ENCODE measurements around the gene GPR183.

GPR183 gene, protein sequence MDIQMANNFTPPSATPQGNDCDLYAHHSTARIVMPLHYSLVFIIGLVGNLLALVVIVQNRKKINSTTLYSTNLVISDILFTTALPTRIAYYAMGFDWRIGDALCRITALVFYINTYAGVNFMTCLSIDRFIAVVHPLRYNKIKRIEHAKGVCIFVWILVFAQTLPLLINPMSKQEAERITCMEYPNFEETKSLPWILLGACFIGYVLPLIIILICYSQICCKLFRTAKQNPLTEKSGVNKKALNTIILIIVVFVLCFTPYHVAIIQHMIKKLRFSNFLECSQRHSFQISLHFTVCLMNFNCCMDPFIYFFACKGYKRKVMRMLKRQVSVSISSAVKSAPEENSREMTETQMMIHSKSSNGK

DNA sequence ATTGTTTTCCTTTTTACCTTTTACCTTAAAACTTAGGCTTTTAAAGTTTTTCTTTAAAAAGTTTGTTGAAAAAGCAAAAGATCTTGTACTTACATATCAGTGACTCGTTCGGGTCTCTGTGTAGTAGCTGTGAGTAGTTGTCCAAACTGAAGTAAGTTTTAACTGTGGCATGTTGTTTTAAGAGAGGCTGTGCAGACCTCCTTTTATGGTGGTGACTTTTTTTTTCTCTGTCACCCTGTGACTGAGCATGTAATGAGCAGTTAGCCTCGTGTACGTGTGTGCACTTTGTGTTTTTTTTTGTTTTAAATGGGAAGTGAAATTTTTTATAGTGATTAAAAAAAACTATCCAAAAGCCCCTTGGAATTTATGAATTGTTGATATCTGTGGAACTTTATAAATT is at the start of gene GPR183:
Gene GPR183 (minus strand): TSS at position 153 of the 400 bp plus-strand sequence. CDS start 11,254 bp downstream, outside the sequence.
- no peak for DNase-seq

DNA sequence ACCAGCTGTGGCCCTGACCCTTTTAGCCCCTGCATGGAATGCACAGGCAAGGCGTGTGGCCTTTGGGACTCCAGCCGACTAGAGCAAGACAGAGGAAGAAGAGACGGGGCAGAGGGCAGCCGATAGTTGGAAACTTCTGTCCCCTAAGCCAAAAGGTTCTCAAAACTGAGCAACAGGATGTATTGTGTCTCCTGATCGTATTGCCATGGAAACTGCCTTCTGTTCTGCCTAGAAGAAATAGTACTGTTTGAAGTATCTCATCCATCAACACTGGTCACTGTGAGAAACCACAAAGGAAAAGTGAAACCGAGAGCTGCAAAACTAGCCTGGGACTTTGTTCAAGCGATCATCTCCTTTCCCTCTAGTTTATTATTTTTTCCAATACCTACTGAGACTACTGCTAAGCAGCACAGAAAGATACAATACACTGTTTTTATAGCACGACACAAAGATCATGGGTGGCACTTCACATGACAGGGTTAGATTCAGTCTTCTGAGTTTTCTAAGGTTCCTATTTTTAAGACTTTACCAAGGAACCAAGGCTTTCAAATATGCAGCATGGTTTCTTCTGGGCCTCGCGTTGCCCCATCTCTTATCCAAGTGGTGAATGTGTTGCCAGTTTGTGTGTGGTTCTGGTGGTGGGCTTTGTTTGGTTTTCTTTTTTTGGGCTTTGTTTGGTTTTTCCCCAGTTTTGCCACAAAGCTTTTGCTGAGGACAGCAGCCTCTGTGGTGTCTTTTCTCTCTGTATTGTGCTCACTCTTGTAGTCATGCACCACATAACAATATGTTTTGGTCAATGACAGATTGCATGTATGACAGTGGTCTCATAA is 49.3 kb upstream of the GPR183 start:
- DNase-seq, result no peak

DNA sequence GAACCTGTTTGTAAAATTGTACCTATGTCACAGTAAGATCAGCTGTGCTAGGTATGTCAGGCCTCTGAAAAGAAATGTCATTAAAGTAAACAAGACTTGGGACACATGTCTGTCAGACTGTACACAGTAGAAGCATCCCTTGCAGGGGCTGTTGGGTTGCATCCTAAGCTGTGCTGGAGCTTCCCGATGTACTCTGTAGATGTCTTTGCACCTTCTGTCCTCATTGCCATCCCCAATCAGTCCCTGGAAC is 48.7 kb upstream of the GPR183 start:
- no peak for DNase-seq

DNA sequence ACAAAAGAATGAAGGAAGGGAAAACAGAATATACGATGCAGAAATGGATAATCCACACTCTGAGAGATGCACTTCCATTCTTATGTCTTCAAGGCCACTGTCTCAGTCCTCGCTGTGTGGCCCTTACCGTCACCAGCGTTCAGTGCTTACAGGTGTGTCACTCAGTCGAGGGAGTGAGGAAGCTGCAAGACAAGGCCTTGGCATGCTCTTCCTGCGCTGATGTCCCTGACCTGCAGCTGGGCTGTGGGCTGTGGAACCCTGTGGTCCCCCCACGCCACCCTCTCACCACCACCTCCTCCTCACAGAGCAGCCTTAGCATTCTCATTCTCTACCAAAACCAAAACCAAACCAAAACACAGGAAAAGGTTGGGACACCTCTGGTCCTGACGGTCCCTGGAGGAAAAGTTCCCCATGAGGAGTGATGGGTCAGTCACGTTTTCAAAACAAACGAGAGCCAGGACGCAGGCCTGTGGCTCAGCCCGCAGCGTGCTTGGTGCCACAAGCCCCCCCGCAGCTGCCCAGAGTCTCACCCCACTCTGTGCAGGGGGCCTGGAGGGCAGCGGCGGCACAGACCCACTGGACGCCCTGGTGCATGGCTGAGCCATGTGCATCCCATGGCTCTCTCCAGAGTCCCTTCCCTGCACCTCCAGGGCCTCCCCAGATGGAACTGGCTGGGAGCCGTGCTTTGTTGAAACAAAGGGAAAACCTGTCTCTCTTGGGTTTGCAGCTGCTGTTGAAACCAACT is 48.2 kb upstream of the GPR183 start:
- DNase-seq, result no peak

DNA sequence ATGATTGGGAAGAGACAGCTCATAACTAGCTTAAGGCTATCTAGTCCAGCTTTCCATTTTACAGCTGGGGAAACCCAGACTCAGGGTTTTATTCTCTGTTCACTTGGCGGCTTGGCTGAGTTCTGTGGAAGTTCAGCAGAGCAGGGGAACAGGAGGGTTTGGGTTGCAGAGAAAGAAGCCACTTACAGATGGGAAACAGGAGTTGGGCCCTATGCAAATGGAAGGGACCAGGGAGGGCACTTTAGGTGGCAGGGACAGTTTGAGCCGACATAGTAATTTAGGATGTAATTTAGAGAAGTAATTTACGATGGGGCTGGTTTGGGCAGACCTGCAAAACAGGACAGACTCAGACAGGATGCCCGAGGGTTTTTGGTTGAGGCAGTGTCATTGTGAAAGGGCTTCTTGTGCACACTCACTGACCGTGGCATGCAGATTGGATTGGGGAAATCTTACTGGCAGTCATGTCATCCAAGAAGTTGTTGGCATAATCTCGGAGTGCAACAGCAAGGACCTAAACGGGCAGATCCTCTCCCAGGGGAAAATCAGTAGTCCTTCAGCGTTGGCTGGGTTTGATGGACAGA is 47.3 kb upstream of the GPR183 start:
- DNase-seq, result no peak

DNA sequence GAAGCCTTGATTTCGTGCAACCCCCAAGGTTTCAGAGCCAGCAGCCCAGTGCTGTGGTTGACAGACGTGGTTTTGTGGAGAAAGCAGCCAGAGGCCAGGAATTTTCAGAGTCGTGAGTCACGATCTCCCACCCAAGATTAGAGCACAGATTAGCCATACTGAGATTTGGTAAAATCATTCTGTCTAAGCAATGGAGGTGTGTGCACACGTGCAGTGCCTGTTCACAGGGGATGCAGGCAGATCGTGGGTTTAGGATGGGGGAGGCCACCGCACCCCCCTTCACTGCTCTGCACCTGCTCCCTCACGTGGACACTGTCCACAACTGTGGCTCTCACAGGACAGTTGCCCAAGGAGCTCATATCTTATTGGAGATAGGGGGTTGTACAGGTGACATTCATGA is 46.6 kb upstream of the GPR183 start:
- no peak for DNase-seq

DNA sequence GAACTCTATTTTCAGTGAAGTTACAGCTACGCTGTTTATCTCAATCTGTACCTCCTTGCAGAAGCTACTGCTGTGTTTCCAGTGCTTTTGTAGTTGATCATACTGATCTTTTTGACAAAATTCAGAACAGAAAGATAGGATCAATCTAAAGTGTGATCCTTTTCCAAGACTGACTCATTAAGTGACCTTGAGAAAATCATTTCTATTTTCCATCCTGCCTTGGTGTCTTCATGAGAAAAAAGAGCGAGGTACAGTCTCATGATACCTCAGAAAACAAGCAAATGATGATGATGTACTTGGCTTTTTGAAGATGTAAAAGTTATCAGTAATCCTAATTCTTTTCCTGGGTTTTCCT is 46.0 kb upstream of the GPR183 start:
- DNase-seq, result no peak

DNA sequence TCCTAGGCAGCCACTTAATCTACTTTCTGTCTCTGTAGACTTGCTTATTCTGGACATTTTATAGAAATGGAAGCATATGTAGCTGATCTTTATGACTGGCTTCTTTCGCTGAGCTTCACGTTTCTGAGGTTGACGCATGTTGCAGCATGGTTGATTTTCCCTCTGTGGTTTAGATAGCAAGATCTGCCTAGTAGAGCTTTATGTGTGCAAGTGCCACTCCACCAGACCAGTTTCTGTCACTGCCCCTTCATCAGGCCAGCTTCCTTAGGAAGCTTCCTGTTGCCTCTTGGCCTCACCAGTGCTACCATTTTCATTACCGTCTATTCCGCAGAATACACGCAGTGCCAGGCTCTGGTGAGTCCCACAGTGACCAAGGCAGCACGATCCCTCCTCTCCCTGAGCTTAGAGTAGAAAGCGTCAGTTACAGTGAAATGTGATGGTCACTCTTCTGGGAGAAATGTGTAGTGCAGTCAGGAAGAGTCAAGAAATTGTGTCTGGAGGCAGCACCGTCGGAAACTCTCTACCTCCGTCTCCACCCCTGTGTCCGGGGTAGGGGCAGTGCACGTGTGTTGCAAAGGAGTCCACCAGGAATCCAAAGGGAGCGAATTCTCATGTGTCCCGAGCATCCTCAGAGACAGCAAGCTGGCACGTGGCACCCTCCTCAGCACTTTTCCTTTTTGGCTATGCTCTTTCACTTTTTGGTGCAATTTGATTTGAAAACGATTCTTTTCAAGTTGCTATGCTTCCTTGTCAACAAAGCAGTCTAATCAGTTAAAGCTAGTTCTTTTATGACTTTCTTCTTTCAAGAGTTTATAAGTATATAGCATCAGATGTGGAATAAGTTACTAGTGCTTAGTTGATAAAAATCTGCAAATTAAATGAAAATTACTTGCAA is 45.4 kb upstream of the GPR183 start:
- DNase-seq, result no peak

DNA sequence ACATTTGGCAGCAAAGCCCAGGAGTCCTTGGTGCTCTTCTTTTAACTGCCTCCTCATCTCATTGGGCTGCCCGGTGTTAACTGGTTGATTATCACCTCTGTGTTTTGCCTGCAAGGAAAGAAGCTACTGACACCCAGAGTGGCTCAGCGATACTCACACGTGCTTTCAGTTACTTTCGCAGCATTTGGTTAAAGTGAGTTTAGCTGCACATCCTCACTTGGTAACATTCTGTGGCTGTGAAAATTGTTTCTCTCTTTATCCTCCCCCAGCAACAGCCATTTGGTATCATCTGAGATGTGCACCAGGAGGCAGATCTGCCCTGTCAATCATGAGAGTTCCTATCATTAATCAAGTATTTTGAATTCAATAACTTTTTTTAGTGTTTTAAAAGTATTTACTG is 44.6 kb upstream of the GPR183 start:
- no peak for DNase-seq

DNA sequence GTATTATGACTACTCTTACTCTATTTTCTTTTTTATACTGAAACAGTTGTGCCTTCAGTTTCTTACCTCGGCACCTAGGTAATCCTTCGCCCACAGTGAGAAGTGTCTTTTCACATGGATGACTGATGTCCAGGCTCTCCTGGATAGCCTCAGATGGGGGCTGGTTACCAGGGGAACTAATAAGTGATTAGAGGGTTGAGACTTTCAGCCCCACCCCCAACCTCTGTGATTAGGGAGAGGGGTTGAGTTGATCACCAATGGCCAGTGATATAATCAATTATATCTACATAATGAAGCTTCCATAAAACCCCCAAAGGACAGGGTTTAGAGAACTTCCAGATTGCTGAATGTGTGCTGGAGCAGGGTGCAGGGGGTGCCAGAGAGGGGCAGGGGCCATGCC is 43.0 kb upstream of the GPR183 start:
- no peak for DNase-seq

DNA sequence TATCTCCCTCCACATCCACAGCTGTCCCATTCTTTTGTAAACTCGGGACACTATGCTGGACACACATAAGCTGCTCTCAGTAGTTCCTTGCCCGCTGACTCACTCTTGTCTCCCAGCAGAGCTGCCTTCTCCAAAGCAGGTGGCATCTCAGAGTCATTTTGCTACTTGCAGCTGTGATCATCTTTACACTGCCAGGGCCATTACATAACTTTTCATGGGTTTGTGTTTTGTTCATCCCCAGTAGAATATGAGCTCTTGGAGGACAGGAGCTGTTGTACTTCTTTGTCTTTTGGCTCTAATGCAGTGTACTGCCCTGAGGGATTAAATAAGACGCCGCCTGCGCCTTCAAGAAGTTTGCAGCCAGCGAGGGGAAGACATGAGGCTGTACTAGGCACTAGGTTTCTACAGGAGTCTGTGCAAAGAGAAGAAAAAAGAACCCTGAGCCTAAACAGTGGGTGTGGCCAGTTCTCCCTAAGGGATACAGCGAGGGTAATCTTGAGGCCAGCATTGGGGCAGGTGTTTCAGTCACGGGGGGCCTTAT is 40.8 kb upstream of the GPR183 start:
- no peak for DNase-seq

DNA sequence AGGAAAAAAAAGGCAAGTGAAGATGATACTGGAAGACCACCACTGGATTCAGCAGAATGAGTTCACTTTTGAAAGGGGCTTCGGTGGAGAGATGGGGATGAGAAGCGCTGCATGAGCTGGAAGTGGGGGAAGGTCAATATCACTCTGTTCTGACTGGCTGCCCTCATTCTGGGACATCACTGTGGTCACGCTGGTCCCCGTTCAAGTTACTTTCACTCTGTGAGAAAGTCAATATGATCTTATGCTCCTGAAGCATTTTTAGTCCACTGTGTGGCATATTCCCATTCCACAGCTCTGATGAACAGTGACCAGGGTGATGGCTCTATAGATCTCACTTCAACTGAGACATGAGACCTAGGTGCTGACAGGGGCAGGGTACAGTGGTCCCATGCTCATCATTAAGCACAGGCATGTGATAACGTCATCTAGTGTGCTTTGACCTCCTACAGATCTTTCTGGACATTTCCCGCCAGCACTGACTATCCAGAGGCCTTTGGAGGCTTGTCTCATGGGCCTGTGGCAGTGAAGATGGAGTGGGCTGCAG is 40.2 kb upstream of the GPR183 start:
- no peak for DNase-seq

DNA sequence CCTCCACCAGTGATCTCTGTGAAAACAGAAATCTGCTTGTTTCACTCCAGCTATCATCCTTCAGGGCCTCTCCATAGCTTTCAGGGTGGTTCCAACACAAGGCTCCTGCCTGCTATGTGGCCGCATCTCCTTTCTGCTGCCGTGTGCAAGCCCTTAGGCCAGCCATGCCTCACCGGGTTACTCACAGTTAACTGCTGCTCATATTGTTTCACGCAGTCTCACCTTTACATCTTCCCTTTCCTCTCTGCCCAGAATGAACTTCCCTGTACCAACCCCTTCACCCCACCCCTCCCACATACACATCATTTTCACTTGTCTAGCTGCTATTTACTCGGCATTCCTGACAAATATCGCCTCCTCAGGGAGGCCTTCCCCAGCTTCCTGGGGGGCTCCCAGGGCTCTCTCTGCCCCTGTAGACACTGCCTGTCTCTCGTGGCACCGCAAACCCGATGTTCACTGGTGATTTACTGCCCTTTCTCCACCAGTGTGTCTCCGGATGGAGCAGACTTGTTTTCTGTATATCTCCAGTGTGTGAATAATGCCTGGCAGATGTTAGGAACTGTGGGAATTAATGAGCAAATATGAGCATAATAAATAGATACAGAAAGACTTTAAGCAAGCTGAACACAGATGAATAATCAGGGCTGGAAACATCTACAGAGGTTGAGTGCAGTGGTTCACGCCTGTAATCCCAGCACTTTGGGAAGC is 39.3 kb upstream of the GPR183 start:
- DNase-seq, result no peak

DNA sequence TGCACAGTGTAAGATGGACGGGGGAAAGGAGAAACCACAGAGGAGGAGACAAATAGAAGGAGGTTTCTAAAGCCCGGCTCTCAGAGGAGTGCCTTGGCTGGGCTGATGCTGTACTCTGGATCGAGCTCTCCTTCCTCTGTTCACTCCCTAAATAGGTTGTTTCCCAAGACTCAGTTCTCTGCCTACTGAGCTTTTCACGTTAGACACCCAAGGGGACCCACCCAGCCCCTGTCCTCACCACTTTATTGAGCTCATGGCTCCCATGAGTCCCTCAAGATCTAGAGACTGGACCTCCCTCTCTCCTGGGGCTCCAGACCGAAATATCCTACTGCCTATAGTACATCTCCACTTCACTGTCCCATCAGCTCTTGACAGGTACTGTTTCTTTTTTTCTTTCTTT is 38.1 kb upstream of the GPR183 start:
- no peak for DNase-seq

DNA sequence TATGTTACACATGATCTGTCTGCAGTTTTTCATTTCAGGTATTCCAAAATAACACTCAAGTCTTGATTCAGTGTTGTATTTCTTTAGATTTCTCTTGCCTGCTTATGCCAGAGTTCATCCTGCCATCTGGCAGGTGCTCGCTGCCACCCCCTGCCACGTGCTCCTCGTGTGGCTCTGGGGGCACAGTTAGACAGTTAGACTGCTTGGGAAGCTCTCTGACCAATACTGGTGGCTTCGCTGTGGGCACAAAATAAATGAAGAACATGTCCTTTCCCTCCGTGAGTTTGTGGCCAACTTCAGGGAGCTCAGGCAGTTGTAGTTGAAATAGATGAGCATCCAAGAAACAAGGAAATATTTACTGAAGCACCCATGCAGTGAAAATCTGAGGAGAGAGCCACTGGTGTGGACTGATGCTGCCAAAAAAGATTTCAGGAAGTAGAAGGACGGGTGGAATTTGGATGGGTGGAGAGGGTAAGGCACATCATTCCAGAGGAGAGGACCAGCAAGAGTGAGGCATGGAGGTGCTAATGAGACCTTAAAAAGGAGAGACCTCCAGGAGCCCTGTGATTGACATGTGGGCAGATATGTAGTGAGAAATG is 37.5 kb upstream of the GPR183 start:
- DNase-seq, result no peak

DNA sequence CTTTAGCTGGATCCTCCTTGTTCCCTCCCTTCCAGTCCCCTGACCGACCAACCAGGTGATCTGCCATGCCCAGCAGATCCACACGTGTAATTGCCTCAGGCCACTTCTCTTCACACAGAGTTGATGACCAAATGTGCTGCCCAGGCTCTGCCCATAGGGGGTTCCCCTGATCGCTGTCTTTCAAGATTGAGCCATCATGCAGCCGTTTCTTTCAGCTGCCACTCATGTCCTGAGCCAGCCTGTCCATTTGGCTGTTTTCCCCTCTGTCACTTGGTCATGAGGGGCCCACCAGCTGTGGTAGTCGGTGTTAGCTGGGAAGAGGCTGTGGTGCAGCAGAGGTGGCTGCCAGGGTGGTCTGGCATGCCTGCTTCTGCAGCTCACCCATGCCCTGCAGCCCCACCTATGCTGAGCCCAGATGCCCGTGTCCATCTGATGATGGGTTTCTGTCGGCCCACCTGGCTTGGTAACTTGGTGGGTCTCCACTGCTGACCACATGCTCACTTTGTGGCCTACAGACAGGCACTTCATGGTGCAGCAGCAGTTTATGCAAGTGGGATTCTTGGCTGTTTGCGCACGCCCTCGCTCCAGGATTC is 35.6 kb upstream of the GPR183 start:
- DNase-seq, result no peak

DNA sequence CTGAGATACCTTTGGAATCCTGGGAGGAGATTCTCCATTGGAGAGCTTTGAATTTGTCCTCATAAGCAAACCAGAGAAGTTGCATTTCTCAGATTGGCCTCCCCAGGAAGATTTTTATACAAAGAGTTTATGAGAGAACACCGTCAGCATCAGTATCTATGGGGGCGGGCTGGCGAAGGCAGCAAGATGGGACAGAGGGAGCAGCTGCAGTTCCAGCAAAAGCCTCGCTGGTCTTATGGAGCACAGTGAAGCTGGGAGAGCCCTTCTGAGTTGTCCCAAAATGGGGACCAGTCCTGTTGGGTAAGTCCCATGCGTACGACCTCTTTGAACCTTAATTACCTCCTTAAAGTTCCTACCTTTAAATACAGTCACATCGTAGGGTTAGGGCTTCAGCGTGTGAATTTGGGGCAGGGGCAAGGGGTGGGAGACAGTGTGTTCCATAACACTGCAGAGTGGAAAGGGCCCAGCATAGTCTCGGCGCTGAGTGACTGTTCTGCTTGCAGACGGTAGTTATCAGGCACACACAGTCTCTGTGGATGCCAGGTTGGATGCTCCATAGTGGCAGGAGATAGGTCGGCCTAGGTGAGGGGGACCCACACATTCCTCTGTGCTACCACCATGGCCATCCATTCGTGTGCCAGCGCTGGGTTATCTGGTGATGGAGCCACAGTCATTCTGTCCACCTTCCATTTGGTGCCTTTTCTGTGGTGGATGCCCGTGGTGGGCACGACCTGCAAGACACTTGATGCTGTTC is 34.9 kb upstream of the GPR183 start:
- DNase-seq, result no peak

DNA sequence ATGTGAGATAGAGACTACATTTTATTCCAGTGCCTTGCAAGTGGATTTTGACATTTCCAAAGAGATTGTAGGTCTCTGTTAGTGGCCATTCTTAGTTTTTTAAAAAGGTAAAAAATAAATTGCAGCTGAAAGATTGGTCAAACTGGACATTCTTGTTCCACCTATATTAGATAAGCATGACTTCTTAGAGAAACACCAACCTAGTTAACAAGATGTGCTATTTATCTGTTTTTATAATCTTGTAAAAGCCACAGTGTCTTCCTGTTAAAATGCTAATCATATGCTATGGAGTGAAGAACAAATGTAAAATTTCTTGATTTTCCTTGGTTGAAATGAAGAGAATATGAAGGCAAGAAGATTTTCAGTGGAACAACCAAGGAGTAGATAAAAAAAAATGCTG is 33.4 kb upstream of the GPR183 start:
- DNase-seq, result no peak

DNA sequence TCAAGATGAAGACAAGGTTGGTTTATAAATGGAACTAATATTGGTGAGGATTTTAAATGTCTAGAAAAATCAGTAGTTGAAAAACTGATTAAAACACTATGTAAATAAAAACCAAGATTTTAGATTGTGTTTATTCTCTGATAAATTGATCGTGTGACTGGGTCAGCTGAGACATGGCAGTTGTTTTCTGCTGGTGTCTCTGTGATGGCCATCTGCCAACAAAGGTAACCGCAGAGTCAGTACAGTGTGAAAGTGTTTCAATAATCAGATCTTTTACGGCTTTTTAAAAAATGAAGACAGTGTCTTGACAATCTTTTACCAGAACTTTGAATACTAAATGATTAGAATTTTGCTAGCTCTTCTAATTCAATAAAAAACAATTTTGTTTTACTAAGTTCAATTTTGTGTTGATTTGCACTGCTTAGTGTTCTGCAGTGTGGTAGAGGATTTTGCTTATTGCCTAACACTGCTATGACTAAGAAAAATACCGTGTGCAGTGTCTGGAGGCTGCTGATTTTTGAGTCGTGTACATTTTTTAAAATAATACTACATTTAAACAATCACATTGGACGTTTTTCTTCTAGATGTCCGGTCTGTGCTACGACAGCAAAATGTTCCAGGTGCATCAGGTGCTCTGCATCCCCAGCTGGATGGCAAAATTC is 32.7 kb upstream of the GPR183 start:
- DNase-seq, result no peak

Data from NCI-H2227 treated with DMSO at 0.1 percent for 48 hours (cell line).